HG03135 (cell line): ENCODE data around the gene LRRC73.
"Not testable (repeated sequence)": the region's sequence is repeated elsewhere in the genome, so short reads cannot be mapped to it uniquely, and the experiment has no call there.

Experiments used
- ATAC-seq: cut with Tn5 transposase; IDR thresholded peaks from one replicate; pipeline ENCODE4 v1.9.1; 2021; ENCODE audit warnings: mild to moderate bottlenecking, moderate library complexity; ENCODE audit not compliant: unreplicated experiment

The LRRC73 gene

GRCh38 chr6:43509984-43510826, at the start of gene LRRC73:
LRRC73 (minus strand) TSS chr6:43510346; CDS start chr6:43509785, 561 bp downstream.
- peak; percentile 54 for ATAC-seq

GRCh38 chr6:43559328-43559727, 49.2 kb upstream of the LRRC73 start:
- ATAC-seq = no peak

GRCh38 chr6:43557620-43558019, 47.5 kb upstream of the LRRC73 start:
- ATAC-seq = not testable (repeated sequence)

GRCh38 chr6:43547222-43547621, 37.1 kb upstream of the LRRC73 start:
- no peak for ATAC-seq

GRCh38 chr6:43544461-43544860, 34.3 kb upstream of the LRRC73 start:
- ATAC-seq = no peak

GRCh38 chr6:43541774-43542471, 31.8 kb upstream of the LRRC73 start:
- no peak for ATAC-seq

- ATAC-seq = no peak
Measured at GRCh38 chr6:43540507-43540906, 30.4 kb upstream of the LRRC73 start.

GRCh38 chr6:43539409-43539808, 29.3 kb upstream of the LRRC73 start:
- ATAC-seq = not testable (repeated sequence)

GRCh38 chr6:43538986-43539385, 28.8 kb upstream of the LRRC73 start:
- ATAC-seq = not testable (repeated sequence)

- no peak for ATAC-seq
Measured at GRCh38 chr6:43532201-43532600, 22.1 kb upstream of the LRRC73 start.

- no peak for ATAC-seq
Measured at GRCh38 chr6:43524483-43524961, 14.4 kb upstream of the LRRC73 start.

GRCh38 chr6:43523284-43523683, 13.1 kb upstream of the LRRC73 start:
- no peak for ATAC-seq

- ATAC-seq = no peak
Measured at GRCh38 chr6:43522547-43523261, 12.6 kb upstream of the LRRC73 start.

- no peak for ATAC-seq
Measured at GRCh38 chr6:43521836-43522235, 11.7 kb upstream of the LRRC73 start.

GRCh38 chr6:43520097-43520496, 10.0 kb upstream of the LRRC73 start:
- ATAC-seq = no peak

GRCh38 chr6:43517505-43518357, 7.6 kb upstream of the LRRC73 start:
- no peak for ATAC-seq

- peak; percentile 80 for ATAC-seq
Measured at GRCh38 chr6:43516697-43517504, 6.8 kb upstream of the LRRC73 start, which contains the start of the genes POLR1C and YIPF3. POLR1C (plus strand) TSS chr6:43517089; CDS start chr6:43517110, 21 bp downstream. YIPF3 (minus strand) TSS chr6:43516926; CDS start chr6:43516807, 119 bp downstream.

- no peak for ATAC-seq
Measured at GRCh38 chr6:43516367-43516696, 6.2 kb upstream of the LRRC73 start.

GRCh38 chr6:43515808-43516207, 5.7 kb upstream of the LRRC73 start:
- ATAC-seq = no peak
